Natural killer cell treated with Interleukin-12 subunit alpha and Interleukin-12 subunit beta and Interleukin-15 and Interleukin-18, amount 100 ng/mL, for 72 hours (primary cell): ENCODE results near the gene TXLNA. TPM values are rescaled to one million over a fixed set of nuclear protein-coding genes. Genes with fewer than 3 reads are reported as not detected.

Experiments used
- ATAC-seq, 2 donors: fragments of 150-1000 bp; cut with Tn5 transposase in 1 of 2; sonication (Bioruptor Pico), chemical (Tn5 transposase) in 1 of 2; 2 replicates each; pipeline ENCODE4 v1.10.0; 2021
- DNase-seq: peaks from one replicate; pipeline ENCODE4 v3.0.0; 2022; ENCODE audit warnings: low spot score
- H3K27ac Mint-ChIP-seq, 2 donors: 1 replicate in 1 of 2; 2 replicates in 1 of 2; pipeline ENCODE4 v1.8.0; 2022; ENCODE audit warnings: mixed read lengths in 2 of 2, mild to moderate bottlenecking in 1 of 2, moderate library complexity in 1 of 2
- H3K27me3 Mint-ChIP-seq, 2 donors: 1 replicate in 1 of 2; 2 replicates in 1 of 2; pipeline ENCODE4 v1.8.0; 2022; ENCODE audit warnings: mixed read lengths in 2 of 2
- H3K36me3 Mint-ChIP-seq: one replicate; pipeline ENCODE4 v1.8.0; 2022; ENCODE audit warnings: mixed read lengths
- H3K4me1 Mint-ChIP-seq, 2 donors: 1 replicate in 1 of 2; 2 replicates in 1 of 2; pipeline ENCODE4 v1.8.0; 2022; ENCODE audit warnings: low read depth in 2 of 2, mixed read lengths in 2 of 2, mild to moderate bottlenecking in 1 of 2
- H3K4me3 Mint-ChIP-seq: one replicate; pipeline ENCODE4 v1.8.0; 2022; ENCODE audit warnings: mixed read lengths
- H3K9me3 Mint-ChIP-seq: 2 replicates; pipeline ENCODE4 v1.8.0; 2022; ENCODE audit warnings: mixed read lengths
- total RNA-seq, 2 donors: library from RNA; stranded (reverse); gene quantifications; one replicate each; pipeline ENCODE4 v1.2.3, GENCODE V29; 2022

The TXLNA gene
- total RNA-seq, 2 donors from 2014 or later, result 101 to 118 TPM

- H3K9me3 Mint-ChIP-seq, result no peaks in the 10 kb centered on the region
Measured at GRCh38 chr1:32208469-32208868, 29.0 kb downstream of the TXLNA start.

GRCh38 chr1:32208891-32209328 is 29.4 kb downstream of the TXLNA start, which contains the start of gene DCDC2B:
Gene DCDC2B, plus strand, starts transcription at chr1:32209089. Its CDS starts 5 bp downstream, at chr1:32209094.
- ATAC-seq, result no peak
- Mint-ChIP-seq H3K36me3 (no peaks in the 10 kb centered on the region), H3K27ac (no peak within 1 kb of the TSS), H3K4me1 (peaks cover 7 to 10% of the 10 kb centered on the region in 2 donors), H3K9me3 (no peaks in the 10 kb centered on the region), H3K27me3 (no peaks in the 10 kb centered on the region), H3K4me3 (no peak within 1 kb of the TSS)
- DNase-seq, result no peak

More at GRCh38 chr1:32208469-32208868, 29.0 kb downstream of the TXLNA start:
- H3K27ac Mint-ChIP-seq, result no peak overlapping the region
- H3K27me3 Mint-ChIP-seq, result no peaks in the 10 kb centered on the region
- ATAC-seq (no peak), DNase-seq (no peak)
- H3K4me1 Mint-ChIP-seq, result peaks cover 7 to 13% of the 10 kb centered on the region in 2 donors
- H3K4me3 Mint-ChIP-seq, result no peak overlapping the region
- H3K36me3 Mint-ChIP-seq, result no peaks in the 10 kb centered on the region

GRCh38 chr1:32215629-32216480 is 36.4 kb downstream of the TXLNA start:
- H3K9me3 Mint-ChIP-seq, result no peaks in the 10 kb centered on the region
- peak; percentile 70 to 83 for ATAC-seq
- no peak overlapping the region for H3K4me3 Mint-ChIP-seq
- H3K27me3 Mint-ChIP-seq, result no peaks in the 10 kb centered on the region
- no peaks in the 10 kb centered on the region for H3K36me3 Mint-ChIP-seq
- peaks cover 3 to 5% of the 10 kb centered on the region in 2 donors for H3K4me1 Mint-ChIP-seq
- H3K27ac Mint-ChIP-seq, result no peak overlapping the region
- no peak for DNase-seq

- no peaks in the 10 kb centered on the region for H3K9me3 Mint-ChIP-seq
- no peak for ATAC-seq
Measured at GRCh38 chr1:32216566-32216965, 37.1 kb downstream of the TXLNA start.

GRCh38 chr1:32219022-32219421 is 39.5 kb downstream of the TXLNA start:
- no peak overlapping the region for H3K27ac Mint-ChIP-seq
- H3K4me1 Mint-ChIP-seq, result peaks cover 15 to 21% of the 10 kb centered on the region in 2 donors
- ATAC-seq, result no peak
- no peak overlapping the region for H3K4me3 Mint-ChIP-seq
- DNase-seq, result no peak
- H3K36me3 Mint-ChIP-seq, result no peaks in the 10 kb centered on the region
- no peaks in the 10 kb centered on the region for H3K27me3 Mint-ChIP-seq
- H3K9me3 Mint-ChIP-seq, result no peaks in the 10 kb centered on the region

More at GRCh38 chr1:32216566-32216965, 37.1 kb downstream of the TXLNA start:
- DNase-seq, result no peak
- Mint-ChIP-seq H3K27ac (no peak overlapping the region), H3K4me1 (peaks cover 7 to 10% of the 10 kb centered on the region in 2 donors), H3K4me3 (no peak overlapping the region), H3K36me3 (no peaks in the 10 kb centered on the region), H3K27me3 (no peaks in the 10 kb centered on the region)

- Mint-ChIP-seq H3K9me3 (no peaks in the 10 kb centered on the region), H3K27ac (peak overlapping the region; percentile 86 to 95), H3K36me3 (peaks cover 4% of the 10 kb centered on the region), H3K4me3 (peak overlapping the region; percentile 90), H3K4me1 (peaks cover 20 to 25% of the 10 kb centered on the region in 2 donors), H3K27me3 (no peaks in the 10 kb centered on the region)
- DNase-seq (no peak), ATAC-seq (no peak)
Measured at GRCh38 chr1:32220746-32221580, 41.5 kb downstream of the TXLNA start.

- H3K27ac Mint-ChIP-seq, result peak overlapping the region; percentile 86 to 95
- no peaks in the 10 kb centered on the region for H3K27me3 Mint-ChIP-seq
- H3K9me3 Mint-ChIP-seq, result no peaks in the 10 kb centered on the region
- H3K4me1 Mint-ChIP-seq, result peaks cover 20 to 25% of the 10 kb centered on the region in 2 donors
- peaks cover 4% of the 10 kb centered on the region for H3K36me3 Mint-ChIP-seq
- no peak for ATAC-seq
- H3K4me3 Mint-ChIP-seq, result peak overlapping the region; percentile 90
- DNase-seq, result no peak
Measured at GRCh38 chr1:32221581-32221979, 42.1 kb downstream of the TXLNA start.

GRCh38 chr1:32221980-32222755 is 42.7 kb downstream of the TXLNA start, which contains the start of the genes EIF3I and TMEM234:
Gene EIF3I, plus strand, starts transcription at chr1:32222407. Its CDS starts 35 bp downstream, at chr1:32222442.
Gene TMEM234, minus strand, starts transcription at chr1:32222353. Its CDS starts 31 bp downstream, at chr1:32222322.
- DNase-seq (peak; percentile 93), ATAC-seq (peak; percentile 95 to 97)
- no peaks in the 10 kb centered on the region for H3K27me3 Mint-ChIP-seq
- peaks cover 20 to 25% of the 10 kb centered on the region in 2 donors for H3K4me1 Mint-ChIP-seq
- H3K9me3 Mint-ChIP-seq, result no peaks in the 10 kb centered on the region
- H3K4me3 Mint-ChIP-seq, result peak within 1 kb of the TSS; percentile 90
- H3K36me3 Mint-ChIP-seq, result peaks cover 4% of the 10 kb centered on the region
- H3K27ac Mint-ChIP-seq, result peak within 1 kb of the TSS; percentile 86 to 95

- Mint-ChIP-seq H3K4me3 (peak overlapping the region; percentile 90), H3K36me3 (peaks cover 13% of the 10 kb centered on the region), H3K27ac (peak overlapping the region; percentile 86 to 95), H3K4me1 (peaks cover 28 to 31% of the 10 kb centered on the region in 2 donors), H3K9me3 (no peaks in the 10 kb centered on the region), H3K27me3 (no peaks in the 10 kb centered on the region)
- DNase-seq, result no peak
- ATAC-seq, result no peak
Measured at GRCh38 chr1:32223683-32224082, 44.2 kb downstream of the TXLNA start.

- DNase-seq (no peak), ATAC-seq (no peak)
- Mint-ChIP-seq H3K27ac (peak overlapping the region; percentile 86 to 95), H3K4me1 (peaks cover 30 to 31% of the 10 kb centered on the region in 2 donors), H3K9me3 (no peaks in the 10 kb centered on the region), H3K27me3 (no peaks in the 10 kb centered on the region), H3K36me3 (peaks cover 13% of the 10 kb centered on the region), H3K4me3 (peak overlapping the region; percentile 90)
Measured at GRCh38 chr1:32224285-32224684, 44.8 kb downstream of the TXLNA start.

- DNase-seq (no peak), ATAC-seq (no peak)
- no peaks in the 10 kb centered on the region for H3K9me3 Mint-ChIP-seq
- H3K4me3 Mint-ChIP-seq, result no peak overlapping the region
- peaks cover 12 to 20% of the 10 kb centered on the region in 2 donors for H3K4me1 Mint-ChIP-seq
- no peaks in the 10 kb centered on the region for H3K27me3 Mint-ChIP-seq
- H3K36me3 Mint-ChIP-seq, result peaks cover 19% of the 10 kb centered on the region
- no peak overlapping the region for H3K27ac Mint-ChIP-seq
Measured at GRCh38 chr1:32228771-32229170, 49.3 kb downstream of the TXLNA start.

- H3K27me3 Mint-ChIP-seq, result no peaks in the 10 kb centered on the region
- DNase-seq (no peak), ATAC-seq (no peak)
- H3K4me1 Mint-ChIP-seq, result peaks cover 5 to 9% of the 10 kb centered on the region in 2 donors
- H3K36me3 Mint-ChIP-seq, result peaks cover 15% of the 10 kb centered on the region
- H3K9me3 Mint-ChIP-seq, result no peaks in the 10 kb centered on the region
- H3K27ac Mint-ChIP-seq, result no peak overlapping the region
- no peak overlapping the region for H3K4me3 Mint-ChIP-seq
Measured at GRCh38 chr1:32231843-32232432, 52.5 kb downstream of the TXLNA start.
